T-cell (primary cell): ENCODE data around the gene PTPRO. TPM values are rescaled to one million over a fixed set of nuclear protein-coding genes. Genes with fewer than 3 reads are reported as not detected.

ENCODE experiments used
- ATAC-seq, 4 experiments: fragments of 200-7000 bp in 3 of 4; fragments of 150-1000 bp in 1 of 4; cut with Tn5 transposase; replicated peaks in 1 of 4; 1 replicate in 3 of 4; 2 replicates in 1 of 4; pipeline ENCODE4 v1.10.0; 2021; ENCODE audit warnings: moderate library complexity in 3 of 4, mild to moderate bottlenecking in 2 of 4, moderate number of reproducible peaks in 1 of 4
- CTCF ChIA-PET, 2 donors: fragments of 300-600 bp; sonication (Branson Sonifier 250); formaldehyde crosslinking; loops; one replicate each; lab custom pipeline; 2022; ENCODE audit warnings: antibody characterized with exemption in 2 of 2; lab: Charles Lee
- POLR2A ChIA-PET, 2 donors: fragments of 300-600 bp; sonication (Branson Sonifier 250); formaldehyde crosslinking; loops; one replicate each; lab custom pipeline; 2022; ENCODE audit warnings: antibody characterized with exemption in 2 of 2; lab: Charles Lee
- DNase-seq, 35 experiments: peaks; one replicate each; pipeline versions ENCODE4 v3.0.0 to v3.0.0-alpha.2; 2013 to 2023
- H3K27ac ChIP-seq: one replicate; pipeline ENCODE4 v1.5.1; 2013; ENCODE audit warnings: low read length
- H3K27me3 ChIP-seq, 2 experiments: replicated peaks in 1 of 2; 1 replicate in 1 of 2; 2 replicates in 1 of 2; pipeline versions ENCODE4 v1.6.1 to v1.7.0; 2013; ENCODE audit warnings: low read length in 1 of 2, mixed read lengths in 1 of 2; ENCODE audit not compliant: control insufficient read depth in 2 of 2, insufficient read depth in 2 of 2; ENCODE audit errors: extremely low read depth in 1 of 2
- H3K36me3 ChIP-seq, 2 donors: 1 replicate in 1 of 2; 2 replicates in 1 of 2; pipeline versions ENCODE4 v1.6.1 to v1.7.0; 2013; ENCODE audit warnings: low read length in 1 of 2; ENCODE audit not compliant: control insufficient read depth in 2 of 2, insufficient read depth in 1 of 2; ENCODE audit errors: extremely low read depth in 1 of 2
- H3K4me1 ChIP-seq, 2 experiments: 1 replicate in 1 of 2; 2 replicates in 1 of 2; pipeline versions ENCODE4 v1.6.1 to v1.7.0; 2013; ENCODE audit warnings: low read length in 2 of 2, mixed read lengths in 1 of 2; ENCODE audit not compliant: insufficient read depth in 2 of 2, control insufficient read depth in 1 of 2; ENCODE audit errors: extremely low read depth in 1 of 2
- H3K4me3 ChIP-seq, 2 donors: 1 replicate in 1 of 2; 2 replicates in 1 of 2; pipeline versions ENCODE4 v1.5.1 to v1.7.0; 2013; ENCODE audit warnings: mild to moderate bottlenecking in 2 of 2, low read length in 1 of 2, moderate library complexity in 1 of 2; ENCODE audit not compliant: control insufficient read depth in 1 of 2; ENCODE audit errors: extremely low read depth in 1 of 2
- H3K9me3 ChIP-seq: 2 replicates; pipeline ENCODE4 v1.7.0; 2013
- H3K27ac Mint-ChIP-seq, 2 donors: one replicate each; pipeline ENCODE4 v1.8.0; 2020 to 2021; ENCODE audit warnings: mild to moderate bottlenecking in 2 of 2, mixed read lengths in 2 of 2
- H3K27me3 Mint-ChIP-seq, 2 donors: one replicate each; pipeline ENCODE4 v1.8.0; 2021 to 2022; ENCODE audit warnings: mixed read lengths in 2 of 2
- H3K36me3 Mint-ChIP-seq: one replicate; pipeline ENCODE4 v1.8.0; 2021; ENCODE audit warnings: mixed read lengths
- H3K4me1 Mint-ChIP-seq, 3 donors: one replicate each; pipeline ENCODE4 v1.8.0; 2020 to 2022; ENCODE audit warnings: mixed read lengths in 3 of 3, mild to moderate bottlenecking in 1 of 3
- H3K4me3 Mint-ChIP-seq, 3 donors: one replicate each; pipeline ENCODE4 v1.8.0; 2020 to 2022; ENCODE audit warnings: mild to moderate bottlenecking in 3 of 3, mixed read lengths in 3 of 3, moderate library complexity in 3 of 3
- H3K9me3 Mint-ChIP-seq, 3 donors: one replicate each; pipeline ENCODE4 v1.8.0; 2020 to 2022; ENCODE audit warnings: mixed read lengths in 3 of 3
- WGBS: methylation state at CpG from one replicate; pipeline ENCODE4 v1.1.5; 2013; ENCODE audit warnings: missing lambda C conversion rate; ENCODE audit not compliant: insufficient coverage; 5-methylcytosine and 5-hydroxymethylcytosine counted together
- total RNA-seq, 35 experiments: library from RNA in 6 of 35; stranded (reverse) in 6 of 35; fragments of 120-200 nt in 1 of 35; gene quantifications; one replicate each; pipeline versions ENCODE4 v1.2.1 to v1.2.4 and lab custom pipeline; 2013 to 2026

Gene PTPRO
- total RNA-seq, 5 donors from 2014 or later (not counting 1 experiment from before 2014, with no cell fraction given), result 1.1 to 11.5 (median 6.3) TPM

DNA sequence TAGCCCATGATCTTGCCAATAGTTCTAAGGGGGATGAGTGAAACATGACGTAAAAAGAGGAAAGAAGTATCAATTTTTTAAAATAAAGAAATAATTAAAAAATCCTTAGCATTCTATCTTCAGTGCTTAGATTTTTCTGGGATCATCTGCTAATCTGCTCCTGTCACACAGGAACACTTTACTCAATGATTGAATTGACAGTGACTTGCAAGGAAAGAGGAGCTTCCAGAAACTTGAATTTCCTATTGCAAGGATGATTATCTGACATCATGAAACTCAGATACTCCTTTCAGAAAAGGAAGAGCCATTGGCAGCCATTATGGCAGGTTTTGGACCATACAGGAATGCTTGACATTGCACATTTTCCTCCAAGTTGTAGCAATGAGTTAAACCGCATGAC is 41.4 kb upstream of the PTPRO start:
- H3K9me3 ChIP-seq, result no peaks in the 10 kb centered on the region

DNA sequence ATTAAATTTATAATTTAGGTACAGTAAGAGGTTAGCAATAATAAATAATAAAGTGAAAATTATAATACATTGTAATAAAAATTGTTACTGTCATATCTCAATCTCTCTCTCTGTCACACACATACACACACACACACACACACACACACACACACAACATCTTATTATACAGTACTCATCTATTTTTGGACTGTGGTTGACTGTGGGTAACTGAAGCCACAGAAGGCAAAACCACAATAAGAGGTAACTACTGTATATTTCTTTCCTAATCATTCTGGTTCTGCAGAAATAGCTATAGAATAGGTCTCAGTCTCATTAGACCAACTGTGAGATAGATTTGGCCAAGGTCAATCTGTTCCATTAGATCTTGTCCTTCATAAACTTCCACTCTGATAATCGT is 33.1 kb upstream of the PTPRO start:
- Histone ChIP-seq H3K4me3 (no peak overlapping the region), H3K27ac (no peak overlapping the region), H3K9me3 (no peaks in the 10 kb centered on the region), H3K36me3 (no peaks in the 10 kb centered on the region), H3K27me3 (peaks cover 0 to 4% of the 10 kb centered on the region in 2 experiments), H3K4me1 (no peaks in the 10 kb centered on the region)
- DNase-seq (no peak), ATAC-seq (no peak)
- Mint-ChIP-seq H3K4me3 (no peak overlapping the region), H3K9me3 (no peaks in the 10 kb centered on the region), H3K27me3 (peaks cover 0 to 1% of the 10 kb centered on the region in 2 donors), H3K36me3 (no peaks in the 10 kb centered on the region), H3K4me1 (peaks cover 4 to 6% (median 4%) of the 10 kb centered on the region in 3 donors), H3K27ac (no peak overlapping the region)
- ChIA-PET POLR2A (no interaction called here), CTCF (no interaction called here)
- no CpG with 5 or more reads among the region's 1 CpG for WGBS

More for the DNA sequence above, 41.4 kb upstream of the PTPRO start:
- Mint-ChIP-seq H3K27ac (no peak overlapping the region), H3K36me3 (no peaks in the 10 kb centered on the region), H3K4me3 (no peak overlapping the region), H3K4me1 (peaks cover 6 to 9% (median 7%) of the 10 kb centered on the region in 3 donors), H3K9me3 (no peaks in the 10 kb centered on the region), H3K27me3 (peaks cover 9 to 26% of the 10 kb centered on the region in 2 donors)
- Histone ChIP-seq H3K4me1 (no peaks in the 10 kb centered on the region), H3K27ac (no peak overlapping the region), H3K4me3 (no peak overlapping the region), H3K36me3 (no peaks in the 10 kb centered on the region), H3K27me3 (no peaks in the 10 kb centered on the region)
- ChIA-PET CTCF (interaction anchor here (0.6 to 1.0 kb wide), 2 partner anchors 9 to 576 kb away, joined by 4 read pairs; no protein-coding TSS in a partner anchor), POLR2A (no interaction called here)
- ATAC-seq, result no peak
- DNase-seq, result no peak
- no CpG with 5 or more reads among the region's 2 CpGs for WGBS

DNA sequence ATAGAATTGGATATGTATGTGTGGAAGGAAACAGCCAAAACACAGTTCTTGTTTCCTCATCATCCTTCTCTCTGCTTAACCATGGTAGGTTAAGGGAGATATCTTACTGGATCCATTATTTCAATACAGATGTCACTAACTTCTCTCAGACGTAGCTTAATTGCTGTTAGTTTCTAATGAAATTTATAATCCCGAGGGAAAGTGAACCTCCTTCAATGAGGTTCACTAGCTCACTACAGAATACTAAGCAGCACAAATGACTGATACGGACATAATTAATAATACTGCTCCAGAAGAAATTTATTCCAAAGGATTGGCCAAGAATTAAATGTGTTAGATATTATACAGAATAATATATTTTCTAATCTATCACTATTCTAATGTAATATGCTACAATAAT is 28.6 kb upstream of the PTPRO start:
- ChIA-PET POLR2A (no interaction called here), CTCF (no interaction called here)
- Mint-ChIP-seq H3K9me3 (peaks cover 0 to 2% (median 0%) of the 10 kb centered on the region in 3 donors), H3K27me3 (peaks cover 0 to 12% of the 10 kb centered on the region in 2 donors), H3K36me3 (no peaks in the 10 kb centered on the region), H3K4me1 (peaks cover 4 to 6% (median 4%) of the 10 kb centered on the region in 3 donors), H3K4me3 (no peak overlapping the region), H3K27ac (no peak overlapping the region)
- ATAC-seq (no peak), DNase-seq (no peak)
- WGBS, result no CpG with 5 or more reads among the region's 3 CpGs
- no peak overlapping the region for H3K4me3 ChIP-seq
- H3K9me3 ChIP-seq, result no peaks in the 10 kb centered on the region
- no peaks in the 10 kb centered on the region for H3K4me1 ChIP-seq
- no peaks in the 10 kb centered on the region for H3K27me3 ChIP-seq
- H3K27ac ChIP-seq, result no peak overlapping the region
- H3K36me3 ChIP-seq, result no peaks in the 10 kb centered on the region

DNA sequence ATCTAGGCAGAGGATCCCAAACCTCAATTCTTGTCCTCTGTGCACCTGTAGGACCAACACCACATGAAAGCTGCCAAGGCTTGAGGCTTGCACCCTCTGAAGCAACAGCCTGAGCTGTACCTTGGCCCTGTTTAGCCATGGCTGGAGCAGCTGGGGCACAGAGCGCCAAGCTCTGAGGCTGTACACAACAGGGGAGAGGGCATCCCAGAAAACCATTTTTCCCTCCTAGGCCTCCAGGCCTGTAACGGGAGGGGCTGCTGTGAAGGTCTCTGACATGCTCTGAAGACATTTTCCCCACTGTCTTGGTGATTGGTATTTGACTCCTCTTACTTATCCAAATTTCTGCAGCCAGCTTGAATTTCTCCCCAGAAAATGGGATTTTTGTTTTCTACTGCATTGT is 22.4 kb upstream of the PTPRO start:
- ChIA-PET CTCF (no interaction called here), POLR2A (no interaction called here)
- Histone ChIP-seq H3K27me3 (peaks cover 0 to 7% of the 10 kb centered on the region in 2 experiments), H3K9me3 (no peaks in the 10 kb centered on the region), H3K4me1 (no peaks in the 10 kb centered on the region), H3K36me3 (no peaks in the 10 kb centered on the region), H3K4me3 (no peak overlapping the region), H3K27ac (no peak overlapping the region)
- Mint-ChIP-seq H3K4me3 (no peak overlapping the region), H3K36me3 (no peaks in the 10 kb centered on the region), H3K9me3 (peaks cover 15 to 22% (median 21%) of the 10 kb centered on the region in 3 donors), H3K4me1 (no peaks in the 10 kb centered on the region), H3K27ac (no peak overlapping the region), H3K27me3 (peaks cover 4 to 7% of the 10 kb centered on the region in 2 donors)
- DNase-seq (no peak), ATAC-seq (no peak)
- no CpG with 5 or more reads among the region's 2 CpGs for WGBS

GRCh38 chr12:15304296-15304695 is 18.0 kb upstream of the PTPRO start:
- Mint-ChIP-seq H3K4me1 (no peaks in the 10 kb centered on the region), H3K27me3 (peaks cover 0 to 4% of the 10 kb centered on the region in 2 donors), H3K27ac (no peak overlapping the region), H3K36me3 (no peaks in the 10 kb centered on the region), H3K4me3 (no peak overlapping the region), H3K9me3 (peaks cover 15 to 21% (median 18%) of the 10 kb centered on the region in 3 donors)
- no peaks in the 10 kb centered on the region for H3K4me1 ChIP-seq
- ChIA-PET CTCF (no interaction called here), POLR2A (no interaction called here)
- no peak overlapping the region for H3K4me3 ChIP-seq
- no peaks in the 10 kb centered on the region for H3K9me3 ChIP-seq
- DNase-seq, result no peak
- WGBS, result no CpG with 5 or more reads among the region's 2 CpGs
- no peaks in the 10 kb centered on the region for H3K36me3 ChIP-seq
- no peak overlapping the region for H3K27ac ChIP-seq
- peaks cover 0 to 9% of the 10 kb centered on the region in 2 experiments for H3K27me3 ChIP-seq
- no peak for ATAC-seq

- H3K4me1 Mint-ChIP-seq, result no peaks in the 10 kb centered on the region
- no peaks in the 10 kb centered on the region for H3K36me3 Mint-ChIP-seq
Measured at GRCh38 chr12:15306605-15307004, 15.7 kb upstream of the PTPRO start.

More at GRCh38 chr12:15306605-15307004, 15.7 kb upstream of the PTPRO start:
- Histone ChIP-seq H3K4me3 (no peak overlapping the region), H3K9me3 (no peaks in the 10 kb centered on the region), H3K27me3 (peaks cover 0 to 3% of the 10 kb centered on the region in 2 experiments), H3K4me1 (no peaks in the 10 kb centered on the region), H3K36me3 (no peaks in the 10 kb centered on the region), H3K27ac (no peak overlapping the region)
- ChIA-PET CTCF (no interaction called here), POLR2A (no interaction called here)
- Mint-ChIP-seq H3K4me3 (no peak overlapping the region), H3K27ac (no peak overlapping the region), H3K9me3 (peaks cover 9 to 13% (median 13%) of the 10 kb centered on the region in 3 donors), H3K27me3 (peaks cover 0 to 8% of the 10 kb centered on the region in 2 donors)
- 75% methylated on average over 3 of the region's 3 CpGs for WGBS
- ATAC-seq (no peak), DNase-seq (no peak)
